MM.1S (cell line): ENCODE results near the gene MS4A14.

Source experiments
- DNase-seq: peaks from one replicate; pipeline ENCODE4 v3.0.0-alpha.2; 2015
- H2AFZ ChIP-seq: fragments of 300-600 bp; sonication (generic); 2 replicates; pipeline ENCODE4 v1.6.0; 2016; ENCODE audit warnings: antibody characterized with exemption, low read length
- H3F3A ChIP-seq: fragments of 300-600 bp; sonication (generic); 2 replicates; pipeline ENCODE4 v1.6.1; 2016; ENCODE audit warnings: mild to moderate bottlenecking, antibody characterized with exemption, low read length, moderate library complexity, mixed read lengths; ENCODE audit not compliant: insufficient read depth
- H3K27ac ChIP-seq: fragments of 300-600 bp; sonication (generic); 2 replicates; pipeline ENCODE4 v1.5.1; 2016; ENCODE audit warnings: mild to moderate bottlenecking, low read length
- H3K27me3 ChIP-seq: fragments of 300-600 bp; sonication (generic); replicated peaks from 2 replicates; pipeline ENCODE4 v1.6.0; 2016; ENCODE audit warnings: low read length; ENCODE audit not compliant: insufficient read depth
- H3K36me3 ChIP-seq: fragments of 300-600 bp; sonication (generic); replicated peaks from 2 replicates; pipeline ENCODE4 v1.6.1; 2016; ENCODE audit warnings: mild to moderate bottlenecking, low read length, mixed read lengths; ENCODE audit not compliant: insufficient read depth
- H3K4me1 ChIP-seq: fragments of 300-600 bp; sonication (generic); 2 replicates; pipeline ENCODE4 v1.6.1; 2016; ENCODE audit warnings: low read length, mixed read lengths
- H3K4me2 ChIP-seq: fragments of 300-600 bp; sonication (generic); 2 replicates; pipeline ENCODE4 v1.6.0; 2016; ENCODE audit warnings: low read depth, low read length
- H3K4me3 ChIP-seq: fragments of 300-600 bp; sonication (generic); 2 replicates; pipeline ENCODE4 v1.5.1; 2016; ENCODE audit warnings: low read length, mixed read lengths
- H3K79me2 ChIP-seq: fragments of 300-600 bp; sonication (generic); 2 replicates; pipeline ENCODE4 v1.6.1; 2016; ENCODE audit warnings: mixed run types, low read length, mixed read lengths
- H3K9ac ChIP-seq: fragments of 300-600 bp; sonication (generic); 2 replicates; pipeline ENCODE4 v1.6.1; 2016; ENCODE audit warnings: low read length, mixed read lengths
- H3K9me2 ChIP-seq: fragments of 300-600 bp; sonication (generic); replicated peaks from 2 replicates; pipeline ENCODE4 v1.6.1; 2016; ENCODE audit warnings: mild to moderate bottlenecking, low read length, mixed read lengths; ENCODE audit not compliant: insufficient read depth
- H3K9me3 ChIP-seq: fragments of 300-600 bp; sonication (generic); replicated peaks from 2 replicates; pipeline ENCODE4 v1.6.1; 2016; ENCODE audit warnings: mild to moderate bottlenecking, low read length, mixed read lengths; ENCODE audit not compliant: insufficient read depth
- H4K20me1 ChIP-seq: fragments of 300-600 bp; sonication (generic); 2 replicates; pipeline ENCODE4 v1.6.1; 2016; ENCODE audit warnings: mild to moderate bottlenecking, low read length, moderate library complexity, mixed read lengths; ENCODE audit not compliant: insufficient read depth
- CTCF ChIP-seq: fragments of 300-600 bp; sonication (generic); IDR thresholded peaks from 2 replicates; pipeline ENCODE4 v1.5.1; 2016; ENCODE audit warnings: antibody characterized with exemption, low read length, mixed read lengths
- EZH2 ChIP-seq: fragments of 300-600 bp; sonication (generic); optimal IDR thresholded peaks from 2 replicates; pipeline ENCODE3; 2017; ENCODE audit warnings: low read depth, mild to moderate bottlenecking, antibody characterized with exemption, low read length, mixed read lengths
- EZH2phosphoT487 ChIP-seq: fragments of 300-600 bp; sonication (generic); IDR thresholded peaks from 2 replicates; pipeline ENCODE4 v1.6.1; 2018; ENCODE audit warnings: antibody characterized with exemption, low read length

MS4A14 gene

GRCh38 chr11:60420015-60420414 is 23.8 kb downstream of the MS4A14 start:
- Histone ChIP-seq H3F3A (no peaks in the 10 kb centered on the region), H3K36me3 (no peaks in the 10 kb centered on the region), H3K9me2 (no peaks in the 10 kb centered on the region), H3K9ac (no peak overlapping the region), H3K4me2 (no peak overlapping the region), H3K27me3 (no peaks in the 10 kb centered on the region), H4K20me1 (no peaks in the 10 kb centered on the region), H3K4me1 (no peaks in the 10 kb centered on the region), H3K79me2 (no peaks in the 10 kb centered on the region), H3K27ac (no peak overlapping the region), H3K9me3 (no peaks in the 10 kb centered on the region), H2AFZ (no peak overlapping the region), H3K4me3 (no peak overlapping the region)
- DNase-seq: no peak
- TF ChIP-seq EZH2 (no peak), EZH2phosphoT487 (no peak), CTCF (no peak)

GRCh38 chr11:60422609-60423008 is 26.4 kb downstream of the MS4A14 start:
- Histone ChIP-seq H3K36me3 (no peaks in the 10 kb centered on the region), H3K9me2 (no peaks in the 10 kb centered on the region), H3K27me3 (no peaks in the 10 kb centered on the region), H3K79me2 (no peaks in the 10 kb centered on the region), H4K20me1 (no peaks in the 10 kb centered on the region), H3K9ac (no peak overlapping the region), H2AFZ (no peak overlapping the region), H3K27ac (no peak overlapping the region), H3K4me2 (no peak overlapping the region), H3K4me1 (no peaks in the 10 kb centered on the region), H3F3A (no peaks in the 10 kb centered on the region), H3K9me3 (no peaks in the 10 kb centered on the region), H3K4me3 (no peak overlapping the region)
- no peak for TF ChIP-seq EZH2
- no peak for DNase-seq

GRCh38 chr11:60428517-60428916 is 32.3 kb downstream of the MS4A14 start:
- no peak for TF ChIP-seq CTCF
- no peak for TF ChIP-seq EZH2
- TF ChIP-seq EZH2phosphoT487: no peak
- H3K27ac ChIP-seq: no peak overlapping the region
- H3K9me2 ChIP-seq: no peaks in the 10 kb centered on the region
- H2AFZ ChIP-seq: no peak overlapping the region
- no peaks in the 10 kb centered on the region for H3K79me2 ChIP-seq
- no peak overlapping the region for H3K4me3 ChIP-seq
- no peaks in the 10 kb centered on the region for H3F3A ChIP-seq
- no peak for DNase-seq
- H3K9me3 ChIP-seq: no peaks in the 10 kb centered on the region
- H3K4me1 ChIP-seq: no peaks in the 10 kb centered on the region
- no peak overlapping the region for H3K9ac ChIP-seq
- H3K36me3 ChIP-seq: no peaks in the 10 kb centered on the region
- H3K27me3 ChIP-seq: no peaks in the 10 kb centered on the region
- H4K20me1 ChIP-seq: no peaks in the 10 kb centered on the region
- no peak overlapping the region for H3K4me2 ChIP-seq

GRCh38 chr11:60429272-60429671 is 33.0 kb downstream of the MS4A14 start, which contains the start of gene MS4A5:
Gene MS4A5, plus strand, starts transcription at chr11:60429572. Its CDS starts 103 bp downstream, at chr11:60429675.
- Histone ChIP-seq H4K20me1 (no peaks in the 10 kb centered on the region), H3K36me3 (no peaks in the 10 kb centered on the region), H2AFZ (no peak within 1 kb of the TSS), H3F3A (no peaks in the 10 kb centered on the region), H3K9me2 (no peaks in the 10 kb centered on the region), H3K27ac (no peak within 1 kb of the TSS), H3K9ac (no peak within 1 kb of the TSS), H3K79me2 (no peaks in the 10 kb centered on the region), H3K4me2 (no peak within 1 kb of the TSS), H3K4me3 (no peak within 1 kb of the TSS), H3K27me3 (no peaks in the 10 kb centered on the region), H3K9me3 (no peaks in the 10 kb centered on the region), H3K4me1 (no peaks in the 10 kb centered on the region)
- DNase-seq: no peak
- no peak for TF ChIP-seq EZH2
- no peak for TF ChIP-seq CTCF
- TF ChIP-seq EZH2phosphoT487: no peak
